Heart right ventricle (tissue), 16 donors: ENCODE data around the gene TFAP2C. TPM values are rescaled to one million over a fixed set of nuclear protein-coding genes. Genes with fewer than 3 reads are reported as not detected.

Experiments
- ATAC-seq, 8 donors: fragments of 200-7000 bp; cut with Tn5 transposase; one replicate each; pipeline ENCODE4 v1.9.1; 2020; ENCODE audit warnings: mild to moderate bottlenecking in 8 of 8, moderate library complexity in 8 of 8, moderate number of reproducible peaks in 1 of 8
- DNase-seq, 2 donors: peaks; one replicate each; pipeline ENCODE4 v3.0.0-alpha.2; 2020
- H3K27ac ChIP-seq, 10 donors: fragments of 200-600 bp; sonication (generic) in 2 of 10; one replicate each; pipeline versions ENCODE4 v1.5.0 to v1.8.0; 2020 to 2022; ENCODE audit warnings: mild to moderate bottlenecking in 3 of 10
- H3K27me3 ChIP-seq, 7 donors: fragments of 200-600 bp; one replicate each; pipeline ENCODE4 v1.8.0; 2021 to 2022; ENCODE audit warnings: mild to moderate bottlenecking in 2 of 7
- H3K36me3 ChIP-seq, 9 donors: fragments of 200-600 bp; sonication (generic) in 1 of 9; one replicate each; pipeline versions ENCODE4 v1.5.0 to v1.8.0; 2020 to 2022; ENCODE audit warnings: mild to moderate bottlenecking in 2 of 9
- H3K4me1 ChIP-seq, 9 donors: fragments of 200-600 bp; sonication (generic) in 1 of 9; one replicate each; pipeline versions ENCODE4 v1.5.0 to v1.8.0; 2020 to 2022; ENCODE audit warnings: mild to moderate bottlenecking in 4 of 9
- H3K4me3 ChIP-seq, 10 donors: fragments of 200-600 bp; sonication (generic) in 2 of 10; one replicate each; pipeline versions ENCODE4 v1.5.0 to v1.8.0; 2020 to 2022; ENCODE audit warnings: mild to moderate bottlenecking in 7 of 10, moderate library complexity in 2 of 10
- H3K9me3 ChIP-seq, 11 donors: fragments of 200-600 bp in 10 of 11; sonication (generic) in 2 of 11; one replicate each; pipeline versions ENCODE4 v1.5.0 to v1.8.0; 2013 to 2022; ENCODE audit warnings: mild to moderate bottlenecking in 2 of 11, control low read depth in 1 of 11, moderate library complexity in 1 of 11
- WGBS, 2 donors: extraction: QIAGEN DNeasy Blood & Tissue Kit; methylation state at CpG; one replicate each; pipeline ENCODE4 v1.1.7; 2013; ENCODE audit warnings: inconsistent platforms in 1 of 2; 5-methylcytosine and 5-hydroxymethylcytosine counted together
- intact Hi-C, 10 donors: fragments of 100-400 bp; cut with DNase I; formaldehyde crosslinking; loops; one replicate each; pipeline versions ENCODE4 v1.11.1 to v1.14.2; 2022
- polyA plus RNA-seq, 2 donors: library from polyadenylated mRNA; stranded (reverse); fragments of 200-250 nt; gene quantifications; one replicate each; pipeline ENCODE4 v1.2.3, GENCODE V29; 2013
- total RNA-seq, 10 donors: library from RNA; stranded (reverse); fragmentation: NEBNext Ultra II Directional in 3 of 10; extraction: Animal tissue kit (Norgen Biotek cat#: 25700) in 3 of 10; gene quantifications; one replicate each; pipeline versions ENCODE4 v1.2.1 to v1.2.4, GENCODE V29; 2021 to 2023
- TF ChIP-seq, protein P1 (sequence below), 9 donors: fragments of 200-600 bp; sonication (generic) in 2 of 9; IDR thresholded peaks; one replicate each; pipeline versions ENCODE4 v1.5.0 to v1.8.0; 2021 to 2022; ENCODE audit warnings: antibody characterized with exemption in 9 of 9, mild to moderate bottlenecking in 5 of 9, moderate library complexity in 1 of 9
- donor health status: Arrhythmogenic right ventricular cardiomyopathy.
- donor health status: ischemic (EF 13 %, LVEDD 7.1; RV severe dilation, severe dysfunction).
- donor health status: healthy with polysubstance abuse.
- donor health status: DM: no; HTN: yes; CAD: no.
- donor health status: DM: no; HTN: no; CAD: no.
- donor health status: ischemic (EF 25% LVEDD 6.9; RV normal size, moderate dysfunction).
- donor health status: ischemic (EF 25% LVEDD 5.7; RV mildly dilated, moderate dysfunction).
- donor health status: healthy.
- donor health status: DM: yes; HTN: yes; CAD: no.
- donor health status: Ischemic cardiomyopathy.
- donor health status: ischemic (EF 35%, LVEDD 5.7; RV mildly dilated, moderate dysfunction).
- donor health status: nonischemic (EF 11% LVEDD 7.7; RV severe dilation, severe dysfunction).
- donor health status: DM: yes; HTN: yes; CAD: no.
- donor health status: PGD.
- donor health status: ischemic (EF 29% LVEDD 5.4; RV normal size, mild dysfunction).
- donor health status: nonischemic (EF 23%, LVEDD 6.1; RV moderate dilation, normal function).

Gene TFAP2C
- total and polyA plus RNA-seq, 12 donors = 0.03 to 0.49 (median 0.14) TPM; not detected in 2

DNA sequence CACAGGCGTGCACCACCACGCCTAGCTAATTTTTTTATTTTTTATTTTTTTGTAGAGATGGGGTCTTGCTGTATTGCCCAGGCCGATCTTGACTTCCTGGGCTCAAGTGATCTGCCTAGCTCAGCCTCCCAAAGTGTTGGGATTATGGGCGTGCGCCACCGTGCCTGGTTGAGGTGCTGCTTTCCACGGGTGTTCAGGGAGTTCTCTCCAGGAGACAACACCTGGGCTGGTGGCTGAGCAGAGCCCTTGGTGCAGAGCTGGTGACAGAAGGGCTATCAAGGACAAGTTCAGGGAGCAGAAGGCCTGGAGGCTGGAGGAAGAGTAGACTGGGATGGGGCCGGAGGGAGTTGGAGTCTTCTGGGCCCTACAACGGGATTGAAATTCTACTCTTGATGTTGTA is 34.6 kb downstream of the TFAP2C start:
- Histone ChIP-seq H3K9me3 (no peaks in the 10 kb centered on the region), H3K36me3 (no peaks in the 10 kb centered on the region), H3K4me3 (no peak overlapping the region), H3K27ac (no peak overlapping the region), H3K27me3 (peaks cover 0 to 33% (median 9%) of the 10 kb centered on the region in 7 donors), H3K4me1 (no peaks in the 10 kb centered on the region)
- intact Hi-C loops = no loop called here
- TF ChIP-seq, protein P1, sequence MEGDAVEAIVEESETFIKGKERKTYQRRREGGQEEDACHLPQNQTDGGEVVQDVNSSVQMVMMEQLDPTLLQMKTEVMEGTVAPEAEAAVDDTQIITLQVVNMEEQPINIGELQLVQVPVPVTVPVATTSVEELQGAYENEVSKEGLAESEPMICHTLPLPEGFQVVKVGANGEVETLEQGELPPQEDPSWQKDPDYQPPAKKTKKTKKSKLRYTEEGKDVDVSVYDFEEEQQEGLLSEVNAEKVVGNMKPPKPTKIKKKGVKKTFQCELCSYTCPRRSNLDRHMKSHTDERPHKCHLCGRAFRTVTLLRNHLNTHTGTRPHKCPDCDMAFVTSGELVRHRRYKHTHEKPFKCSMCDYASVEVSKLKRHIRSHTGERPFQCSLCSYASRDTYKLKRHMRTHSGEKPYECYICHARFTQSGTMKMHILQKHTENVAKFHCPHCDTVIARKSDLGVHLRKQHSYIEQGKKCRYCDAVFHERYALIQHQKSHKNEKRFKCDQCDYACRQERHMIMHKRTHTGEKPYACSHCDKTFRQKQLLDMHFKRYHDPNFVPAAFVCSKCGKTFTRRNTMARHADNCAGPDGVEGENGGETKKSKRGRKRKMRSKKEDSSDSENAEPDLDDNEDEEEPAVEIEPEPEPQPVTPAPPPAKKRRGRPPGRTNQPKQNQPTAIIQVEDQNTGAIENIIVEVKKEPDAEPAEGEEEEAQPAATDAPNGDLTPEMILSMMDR (IDR thresholded peaks at IDR 0.05) = no peak
- WGBS, 2 donors = 89 to 94% methylated on average over 9 of the region's 9 CpGs
- ATAC-seq (no peak), DNase-seq (no peak)

DNA sequence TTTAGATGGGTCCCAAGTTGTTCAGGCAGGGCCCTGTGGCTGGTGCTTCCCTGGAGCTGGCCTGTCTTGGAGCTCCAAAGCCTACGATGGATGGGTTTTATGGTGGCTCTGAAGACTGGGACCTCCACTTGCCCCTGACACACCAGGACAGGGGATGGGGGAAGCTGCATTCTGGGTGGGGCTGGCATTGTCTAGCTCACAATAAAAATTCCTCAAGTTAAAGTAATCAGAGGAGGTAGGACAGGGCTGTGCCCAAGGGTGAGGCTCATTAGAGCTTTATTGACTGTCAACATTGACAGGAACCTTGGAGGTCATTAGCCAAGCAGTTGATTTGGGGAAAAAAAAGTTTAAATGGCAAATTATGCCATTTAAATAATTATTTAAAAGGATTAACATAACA is 35.7 kb downstream of the TFAP2C start:
- TF ChIP-seq, protein P1 (IDR thresholded peaks at IDR 0.05) = no peak
- Histone ChIP-seq H3K27me3 (peaks cover 0 to 36% (median 9%) of the 10 kb centered on the region in 7 donors), H3K4me1 (no peaks in the 10 kb centered on the region), H3K36me3 (no peaks in the 10 kb centered on the region), H3K27ac (no peak overlapping the region), H3K9me3 (no peaks in the 10 kb centered on the region), H3K4me3 (no peak overlapping the region)
- DNase-seq (no peak), ATAC-seq (no peak)
- intact Hi-C loops = no loop called here
- WGBS, 2 donors = 91 to 95% methylated on average over 1 of the region's 1 CpG

DNA sequence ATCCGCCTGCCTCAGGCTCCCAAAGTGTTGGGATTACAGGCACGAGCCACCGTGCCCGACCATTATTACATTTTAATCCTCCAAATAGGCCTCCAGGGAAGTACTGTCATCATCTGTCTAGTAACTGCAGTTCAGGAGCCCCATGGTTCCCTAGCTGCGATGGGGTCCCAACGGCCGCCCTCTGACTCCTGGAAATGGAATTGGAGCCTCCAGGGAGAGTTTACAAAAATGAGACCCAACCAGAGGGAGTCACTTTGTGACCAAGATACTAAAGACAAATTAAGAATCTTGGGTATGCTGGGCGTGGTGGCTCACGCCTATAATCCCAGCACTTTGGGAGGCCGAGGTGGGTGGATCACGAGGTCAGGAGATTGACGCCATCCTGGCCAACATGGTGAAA is 36.7 kb downstream of the TFAP2C start:
- Histone ChIP-seq H3K27me3 (peaks cover 0 to 36% (median 9%) of the 10 kb centered on the region in 7 donors), H3K4me3 (no peak overlapping the region), H3K9me3 (no peaks in the 10 kb centered on the region), H3K4me1 (no peaks in the 10 kb centered on the region), H3K27ac (no peak overlapping the region), H3K36me3 (no peaks in the 10 kb centered on the region)
- intact Hi-C loops = no loop called here
- TF ChIP-seq, protein P1 (IDR thresholded peaks at IDR 0.05) = no peak
- no peak for DNase-seq
- WGBS, 2 donors = 85 to 86% methylated on average over 12 of the region's 12 CpGs
- no peak for ATAC-seq

DNA sequence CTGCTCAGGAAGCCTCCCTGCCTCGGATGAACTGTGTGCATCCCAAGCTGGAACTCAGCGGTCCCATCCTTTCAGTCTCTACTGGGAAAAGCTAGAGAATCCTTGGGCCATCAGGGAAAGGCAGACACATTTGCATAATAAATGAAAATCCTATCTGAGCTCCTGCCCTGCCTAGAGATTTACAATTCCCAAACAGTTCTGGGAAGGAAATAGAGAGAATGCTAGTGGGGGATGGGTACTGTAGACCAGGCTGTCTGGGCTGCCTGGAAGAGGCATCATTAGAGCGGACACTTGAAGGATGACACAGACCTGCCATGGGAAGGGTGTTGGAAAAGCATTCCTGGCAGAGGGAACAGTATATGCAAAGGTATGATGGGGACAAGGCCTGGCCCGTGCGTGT is 44.3 kb downstream of the TFAP2C start:
- ATAC-seq (no peak), DNase-seq (no peak)
- Histone ChIP-seq H3K9me3 (no peaks in the 10 kb centered on the region), H3K27ac (no peak overlapping the region), H3K4me1 (no peaks in the 10 kb centered on the region), H3K4me3 (no peak overlapping the region), H3K27me3 (peaks cover 0 to 31% (median 5%) of the 10 kb centered on the region in 7 donors), H3K36me3 (no peaks in the 10 kb centered on the region)
- 79% methylated on average over 5 of the region's 5 CpGs for WGBS, 2 donors
- intact Hi-C loops = no loop called here
- TF ChIP-seq, protein P1 (IDR thresholded peaks at IDR 0.05) = no peak
